SK-N-SH (cell line): ENCODE measurements around the gene TRIM65. TPM values are rescaled to one million over a fixed set of nuclear protein-coding genes. Genes with fewer than 3 reads are reported as not detected.

Experiments
- CTCF ChIA-PET: fragments of 300-600, 350-600 bp; formaldehyde crosslinking; extraction: SDS; loops from one replicate; lab custom pipeline; 2021; lab: Yijun Ruan, JAX
- POLR2A ChIA-PET: fragments of 350-600 bp; sonication (Branson Sonifier 250); formaldehyde crosslinking; extraction: SDS; loops from one replicate; lab custom pipeline; 2020; ENCODE audit warnings: antibody characterized with exemption, inconsistent platforms; lab: Yijun Ruan, JAX
- DNase-seq: peaks from one replicate; pipeline ENCODE4 v3.0.0; 2012
- H2AFZ ChIP-seq: fragments of 200-600 bp; sonication (generic); 2 replicates; pipeline ENCODE4 v1.8.1; 2016; ENCODE audit warnings: antibody characterized with exemption, mild to moderate bottlenecking, low read depth
- H3F3A ChIP-seq: fragments of 200-600 bp; sonication (generic); replicated peaks from 2 replicates; pipeline ENCODE3; 2016; ENCODE audit warnings: antibody characterized with exemption, mild to moderate bottlenecking; ENCODE audit not compliant: insufficient read depth
- H3K27ac ChIP-seq, 2 experiments: fragments of 200-500 bp in 1 of 2; fragments of 200-600 bp in 1 of 2; sonication (Bioruptor generic) in 1 of 2; sonication (generic), shearing (Covaris generic) in 1 of 2; 2 replicates each; pipeline versions ENCODE4 v1.5.1 to v1.6.1; 2014 to 2016; ENCODE audit warnings: low read depth in 2 of 2, inconsistent platforms in 1 of 2, low read length in 1 of 2, mild to moderate bottlenecking in 1 of 2, mixed read lengths in 1 of 2
- H3K27me3 ChIP-seq: fragments of 200-600 bp; sonication (generic), shearing (Covaris generic); 2 replicates; pipeline ENCODE4 v1.6.1; 2016; ENCODE audit warnings: mixed run types; ENCODE audit not compliant: insufficient read depth
- H3K36me3 ChIP-seq, 2 experiments: fragments of 200-500 bp in 1 of 2; fragments of 200-600 bp in 1 of 2; sonication (Bioruptor generic) in 1 of 2; sonication (generic) in 1 of 2; replicated peaks in 1 of 2; 2 replicates each; pipeline versions ENCODE3 to v1.5.1; 2014 to 2016; ENCODE audit warnings: low read length in 1 of 2, mild to moderate bottlenecking in 1 of 2; ENCODE audit not compliant: insufficient read depth in 2 of 2, control insufficient read depth in 1 of 2
- H3K4me1 ChIP-seq, 2 experiments: fragments of 200-500 bp in 1 of 2; fragments of 200-600 bp in 1 of 2; sonication (Bioruptor generic) in 1 of 2; sonication (generic), shearing (Covaris generic) in 1 of 2; 2 replicates each; pipeline versions ENCODE4 v1.5.1 to v1.6.1; 2014 to 2016; ENCODE audit warnings: low read depth in 1 of 2, low read length in 1 of 2, mixed run types in 1 of 2; ENCODE audit not compliant: insufficient read depth in 2 of 2, control insufficient read depth in 1 of 2
- H3K4me2 ChIP-seq: fragments of 200-600 bp; sonication (generic), shearing (Covaris generic); 2 replicates; pipeline ENCODE4 v1.6.1; 2017; ENCODE audit warnings: mixed run types
- H3K4me3 ChIP-seq, 2 experiments: fragments of 200-500 bp in 1 of 2; fragments of 200-600 bp in 1 of 2; sonication (Bioruptor generic) in 1 of 2; sonication (generic), shearing (Covaris generic) in 1 of 2; 2 replicates each; pipeline versions ENCODE4 v1.5.1 to v1.8.1; 2014 to 2016; ENCODE audit warnings: low read depth in 2 of 2, inconsistent platforms in 1 of 2, low read length in 1 of 2, mild to moderate bottlenecking in 1 of 2, mixed read lengths in 1 of 2, moderate library complexity in 1 of 2
- H3K79me2 ChIP-seq: fragments of 200-600 bp; sonication (generic); 2 replicates; pipeline ENCODE4 v1.8.1; 2017; ENCODE audit warnings: mild to moderate bottlenecking; ENCODE audit not compliant: insufficient read depth
- H3K9ac ChIP-seq: fragments of 200-600 bp; sonication (generic); 2 replicates; pipeline ENCODE4 v1.6.1; 2017; ENCODE audit warnings: mixed run types
- H3K9me2 ChIP-seq: fragments of 200-600 bp; sonication (generic); 2 replicates; pipeline ENCODE4 v1.6.1; 2017; ENCODE audit warnings: mixed run types
- H3K9me3 ChIP-seq: fragments of 200-600 bp; sonication (generic); 2 replicates; pipeline ENCODE4 v1.6.1; 2017; ENCODE audit warnings: mixed run types, mild to moderate bottlenecking, moderate library complexity
- H4K20me1 ChIP-seq: fragments of 200-600 bp; sonication (generic); 2 replicates; pipeline ENCODE4 v1.6.1; 2017; ENCODE audit warnings: mild to moderate bottlenecking, mixed run types; ENCODE audit not compliant: insufficient read depth
- EP300 ChIP-seq, 2 experiments: IDR thresholded peaks; 2 replicates each; pipeline versions ENCODE4 v1.4.0 to v1.6.1; 2012; ENCODE audit warnings: borderline replicate concordance in 1 of 2, low read depth in 1 of 2, low read length in 1 of 2
- FOSL2 ChIP-seq: IDR thresholded peaks from 2 replicates; pipeline ENCODE4 v1.4.0; 2012; ENCODE audit warnings: low read depth, mild to moderate bottlenecking, moderate library complexity, borderline replicate concordance
- FOXJ3 ChIP-seq: sonication (generic); formaldehyde crosslinking; IDR thresholded peaks from 2 replicates; pipeline ENCODE4 v1.5.1; 2020; ENCODE audit warnings: mild to moderate bottlenecking, missing genetic modification reagents
- FOXM1 ChIP-seq: IDR thresholded peaks from 2 replicates; pipeline ENCODE4 v1.4.0; 2012; ENCODE audit warnings: low read depth, mild to moderate bottlenecking
- GABPA ChIP-seq: IDR thresholded peaks from 2 replicates; pipeline ENCODE4 v1.4.0; 2012; ENCODE audit warnings: low read depth, mild to moderate bottlenecking
- JUND ChIP-seq: IDR thresholded peaks from 2 replicates; pipeline ENCODE4 v1.4.0; 2012
- NFIC ChIP-seq: IDR thresholded peaks from 2 replicates; pipeline ENCODE4 v1.4.0; 2012; ENCODE audit warnings: borderline replicate concordance
- NRF1 ChIP-seq: IDR thresholded peaks from 2 replicates; pipeline ENCODE4 v1.6.1; 2012; ENCODE audit warnings: low read depth, mild to moderate bottlenecking, low read length
- PBX3 ChIP-seq: IDR thresholded peaks from 2 replicates; pipeline ENCODE4; 2012
- RAD21 ChIP-seq: IDR thresholded peaks from 2 replicates; pipeline ENCODE4 v1.6.1; 2012; ENCODE audit warnings: mild to moderate bottlenecking, low read length
- RFX5 ChIP-seq: IDR thresholded peaks from 2 replicates; pipeline ENCODE4 v1.6.1; 2012; ENCODE audit warnings: mild to moderate bottlenecking, improper control_type of control experiment, low read length
- RXRA ChIP-seq: IDR thresholded peaks from 2 replicates; pipeline ENCODE4 v1.4.0; 2012; ENCODE audit warnings: low read depth, mild to moderate bottlenecking, borderline replicate concordance
- TAF1 ChIP-seq: IDR thresholded peaks from 2 replicates; pipeline ENCODE4 v1.6.1; 2012; ENCODE audit warnings: low read depth, mild to moderate bottlenecking, low read length, moderate library complexity, borderline replicate concordance
- TCF12 ChIP-seq: IDR thresholded peaks from 2 replicates; pipeline ENCODE4 v1.4.0; 2012
- USF2 ChIP-seq: fragments of 150-350 bp; IDR thresholded peaks from 2 replicates; pipeline ENCODE4 v1.6.1; 2017; ENCODE audit warnings: antibody characterized with exemption, low read length, low read depth, borderline replicate concordance
- WGBS: methylation state at CpG from one replicate; pipeline ENCODE4 v1.1.6; 2017; ENCODE audit warnings: low lambda C conversion rate; 5-methylcytosine and 5-hydroxymethylcytosine counted together
- polyA plus RNA-seq, 3 experiments: library from polyadenylated mRNA; depleted of rRNA; stranded (reverse); fragments of >200 nt; gene quantifications; 2 replicates each; pipeline ENCODE4 v1.2.3, GENCODE V29; 2012
- TF ChIP-seq, protein P1 (sequence below): IDR thresholded peaks from 2 replicates; pipeline ENCODE4 v1.4.0; 2012; ENCODE audit warnings: low read depth, borderline replicate concordance
- TF ChIP-seq, protein P2 (sequence below): IDR thresholded peaks from 2 replicates; pipeline ENCODE4 v1.4.0; 2012; ENCODE audit warnings: low read depth

Gene TRIM65
- polyA plus RNA-seq, 1 of the 3 experiments (the other 2 are of a cell fraction), result 13.1 TPM

DNA sequence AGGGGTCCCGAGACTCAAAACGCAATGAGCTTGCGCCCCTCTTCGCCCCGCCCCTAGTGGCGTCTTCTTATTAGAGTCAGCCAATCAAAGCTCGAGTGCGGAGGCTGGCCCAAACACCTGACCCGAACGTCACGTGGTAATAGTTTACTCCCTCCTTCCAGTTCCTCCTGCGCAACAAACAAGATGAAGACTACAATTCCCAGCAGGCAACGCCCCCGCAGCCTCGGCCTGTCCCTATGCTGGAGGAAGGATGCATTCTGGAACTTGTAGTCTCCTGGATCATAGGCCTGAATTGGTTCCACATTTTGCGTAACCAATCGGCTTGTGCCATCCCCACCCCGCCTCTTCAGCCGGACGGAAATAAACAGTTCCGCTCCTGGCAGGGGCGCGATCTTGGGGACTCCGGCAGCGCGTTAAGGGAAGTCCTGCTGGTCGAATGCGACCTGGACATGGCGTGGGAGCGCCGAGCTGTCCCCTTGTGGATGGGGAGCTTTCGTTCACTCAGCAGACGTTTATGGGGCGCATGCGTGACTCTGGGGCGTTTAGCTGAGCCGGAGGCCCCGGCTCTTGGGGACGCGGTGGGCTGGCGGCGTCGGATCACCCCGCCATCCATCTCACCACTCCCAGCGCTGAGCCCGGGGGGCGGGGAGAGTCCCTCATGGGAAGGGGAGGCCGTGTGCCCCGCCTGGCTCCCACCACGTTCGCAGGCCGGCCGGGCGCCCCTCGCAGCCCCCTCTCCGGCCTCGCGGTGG lies 41.3 kb downstream of the TRIM65 start, which contains the start of gene WBP2 (continued):
- TF ChIP-seq FOXJ3 (CRISPR knock-in tag) (peak; percentile 50; the same call in 1 of the 2 replicates), RAD21 (no peak; the same call in 1 of the 2 replicates)

DNA sequence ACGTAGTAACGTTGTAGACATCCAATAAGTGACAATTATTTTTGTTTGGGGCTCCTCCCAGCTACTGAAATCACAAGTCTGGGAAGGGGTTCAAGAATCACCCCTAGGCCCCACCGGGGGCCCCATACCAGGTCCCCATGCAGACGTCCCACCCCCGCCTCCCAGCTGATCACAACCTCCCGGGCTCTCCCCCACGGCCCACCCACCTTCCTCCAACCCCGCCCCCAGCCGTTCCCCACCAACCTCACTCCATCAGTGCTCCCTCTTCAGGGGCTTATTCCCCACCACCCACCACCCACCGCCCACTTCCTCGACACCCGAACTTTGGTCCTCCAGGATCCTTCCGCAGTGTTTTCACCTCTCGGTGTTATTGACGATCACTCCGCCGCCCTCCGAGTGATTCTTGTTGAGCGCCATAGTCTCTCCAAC lies 41.9 kb downstream of the TRIM65 start:
- peak overlapping the region; percentile 66 to 86 for H3K27ac ChIP-seq
- H4K20me1 ChIP-seq, result no peaks in the 10 kb centered on the region; the same call in 1 of the 2 replicates
- H3K9me2 ChIP-seq, result no peaks in the 10 kb centered on the region
- peak overlapping the region; percentile 72 to 83 for H3K4me3 ChIP-seq
- POLR2A ChIA-PET, result interaction anchor here (0.6 to 2.4 kb wide), 15 partner anchors 10 to 875 kb away, joined by 3 to 31 read pairs (median 5); partner anchors contain the start of genes TRIM47, TRIM65, UNC13D and UNK
- WGBS, result 2% methylated on average over 19 of the region's 19 CpGs
- H3K9me3 ChIP-seq, result no peaks in the 10 kb centered on the region
- peaks cover 8 to 15% of the 10 kb centered on the region in 2 experiments for H3K36me3 ChIP-seq
- DNase-seq, result peak; percentile 87
- H3F3A ChIP-seq, result peaks cover 15% of the 10 kb centered on the region
- TF ChIP-seq TAF1 (peak; percentile 69), EP300 (IDR thresholded peaks at IDR 0.05; ENCODE audit: borderline replicate concordance in 1 of 2, low read depth in 1 of 2, low read length in 1 of 2) (0 out of 4 replicates have a peak, but pooled peaks of 1 of the 2 experiments have one; percentile 7), FOXM1 (no peak)
- TF ChIP-seq, all 33 proteins: peak for 2
- Histone ChIP-seq H2AFZ (no peak overlapping the region), H3K27me3 (no peaks in the 10 kb centered on the region), H3K4me1 (peaks cover 12 to 19% of the 10 kb centered on the region in 2 experiments; a peak in 3 of 4 replicates), H3K9ac (peak overlapping the region; percentile 70), H3K4me2 (peak overlapping the region; percentile 81), H3K79me2 (peaks cover 29% of the 10 kb centered on the region)
- CTCF ChIA-PET, result interaction anchor here (0.6 to 6.9 kb wide), 28 partner anchors 9 to 409 kb away, joined by 3 to 79 read pairs (median 8); partner anchors contain the start of genes ACOX1, MRPL38, TEN1 and TRIM47

- CTCF ChIA-PET, result interaction anchor here (0.6 to 6.9 kb wide), 19 partner anchors 8 to 597 kb away, joined by 3 to 79 read pairs (median 8); partner anchors contain the start of genes MRPL38, TRIM47, TRIM65 and UNC13D
- TF ChIP-seq NFIC (no peak), FOSL2 (peak; percentile 87), JUND (peak; percentile 72; the same call in 1 of the 2 replicates), USF2 (no peak), FOXM1 (no peak), NRF1 (no peak), RFX5 (no peak), RXRA (no peak), TCF12 (no peak), RAD21 (no peak), GABPA (no peak), PBX3 (no peak)
- TF ChIP-seq, protein P1, sequence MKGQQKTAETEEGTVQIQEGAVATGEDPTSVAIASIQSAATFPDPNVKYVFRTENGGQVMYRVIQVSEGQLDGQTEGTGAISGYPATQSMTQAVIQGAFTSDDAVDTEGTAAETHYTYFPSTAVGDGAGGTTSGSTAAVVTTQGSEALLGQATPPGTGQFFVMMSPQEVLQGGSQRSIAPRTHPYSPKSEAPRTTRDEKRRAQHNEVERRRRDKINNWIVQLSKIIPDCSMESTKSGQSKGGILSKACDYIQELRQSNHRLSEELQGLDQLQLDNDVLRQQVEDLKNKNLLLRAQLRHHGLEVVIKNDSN, result no peak
- TF ChIP-seq, protein P2, sequence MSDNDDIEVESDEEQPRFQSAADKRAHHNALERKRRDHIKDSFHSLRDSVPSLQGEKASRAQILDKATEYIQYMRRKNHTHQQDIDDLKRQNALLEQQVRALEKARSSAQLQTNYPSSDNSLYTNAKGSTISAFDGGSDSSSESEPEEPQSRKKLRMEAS, result peak; percentile 78
These were observed 42.5 kb downstream of the TRIM65 start for GRCh38 chr17:75854101-75854748.

More at GRCh38 chr17:75854101-75854748, 42.5 kb downstream of the TRIM65 start:
- Histone ChIP-seq H3K4me2 (peak overlapping the region; percentile 81), H3K27ac (peak overlapping the region; percentile 66 to 86), H3K9me3 (no peaks in the 10 kb centered on the region), H3K27me3 (no peaks in the 10 kb centered on the region), H3F3A (peaks cover 15% of the 10 kb centered on the region), H3K36me3 (peaks cover 15 to 22% of the 10 kb centered on the region in 2 experiments), H3K4me1 (peaks cover 12 to 19% of the 10 kb centered on the region in 2 experiments; a peak in 3 of 4 replicates), H3K79me2 (peaks cover 29% of the 10 kb centered on the region), H2AFZ (no peak overlapping the region), H4K20me1 (no peaks in the 10 kb centered on the region; the same call in 1 of the 2 replicates), H3K9me2 (no peaks in the 10 kb centered on the region), H3K4me3 (peak overlapping the region; percentile 72 to 83), H3K9ac (peak overlapping the region; percentile 70)
- POLR2A ChIA-PET, result interaction anchor here (1.2 to 2.4 kb wide), 5 partner anchors 9 to 74 kb away, joined by 3 to 31 read pairs (median 10); partner anchors contain the start of gene UNC13D
- WGBS, result 11% methylated on average over 7 of the region's 7 CpGs
- DNase-seq, result no peak
